ENCODE data around the gene MGAT5B.

MGAT5B gene

GRCh38 chr17:76922967-76923366, 54.8 kb downstream of the MGAT5B start:
- no peaks in the 10 kb centered on the region for H3K9me2 ChIP-seq (replicated peaks; ENCODE audit: insufficient read depth, low read length)
- no peaks in the 10 kb centered on the region for H3K9me3 ChIP-seq (replicated peaks; ENCODE audit: insufficient read depth, low read length)
- no peak overlapping the region for H3K4me2 ChIP-seq (ENCODE audit: low read depth, low read length)
- H3K4me3 ChIP-seq (ENCODE audit: low read length), result no peak overlapping the region
- H3K27ac ChIP-seq (ENCODE audit: low read length), result no peak overlapping the region
- no peaks in the 10 kb centered on the region for H3K79me2 ChIP-seq (ENCODE audit: low read length)
- H3F3A ChIP-seq (ENCODE audit: insufficient read depth, low read length), result no peaks in the 10 kb centered on the region
- no peaks in the 10 kb centered on the region for H3K36me3 ChIP-seq (replicated peaks; ENCODE audit: insufficient read depth, low read length)
- DNase-seq, result no peak
- no peak overlapping the region for H2AFZ ChIP-seq (ENCODE audit: low read length)
- no peaks in the 10 kb centered on the region for H4K20me1 ChIP-seq (ENCODE audit: insufficient read depth, low read length)
- peaks cover 95% of the 10 kb centered on the region for H3K27me3 ChIP-seq (replicated peaks; ENCODE audit: insufficient read depth, low read length)
- no peaks in the 10 kb centered on the region for H3K4me1 ChIP-seq (ENCODE audit: low read length)
- H3K9ac ChIP-seq (ENCODE audit: low read length), result no peak overlapping the region
- TF ChIP-seq EZH2phosphoT487 (IDR thresholded peaks at IDR 0.05; ENCODE audit: low read length) (no peak), CTCF (IDR thresholded peaks at IDR 0.05; ENCODE audit: low read length) (no peak), EZH2 (optimal IDR thresholded peaks at IDR 0.05; ENCODE audit: low read depth, low read length) (no peak)

- Histone ChIP-seq H3K27me3 (replicated peaks; ENCODE audit: insufficient read depth, low read length) (peaks cover 93% of the 10 kb centered on the region), H3K79me2 (ENCODE audit: low read length) (no peaks in the 10 kb centered on the region), H3K4me2 (ENCODE audit: low read depth, low read length) (no peak overlapping the region), H3K9me3 (replicated peaks; ENCODE audit: insufficient read depth, low read length) (no peaks in the 10 kb centered on the region), H3K27ac (ENCODE audit: low read length) (no peak overlapping the region), H3K4me3 (ENCODE audit: low read length) (no peak overlapping the region), H3K9me2 (replicated peaks; ENCODE audit: insufficient read depth, low read length) (no peaks in the 10 kb centered on the region), H3K36me3 (replicated peaks; ENCODE audit: insufficient read depth, low read length) (no peaks in the 10 kb centered on the region), H3K9ac (ENCODE audit: low read length) (no peak overlapping the region), H3K4me1 (ENCODE audit: low read length) (no peaks in the 10 kb centered on the region), H4K20me1 (ENCODE audit: insufficient read depth, low read length) (no peaks in the 10 kb centered on the region), H3F3A (ENCODE audit: insufficient read depth, low read length) (no peaks in the 10 kb centered on the region), H2AFZ (ENCODE audit: low read length) (no peak overlapping the region)
- TF ChIP-seq CTCF (IDR thresholded peaks at IDR 0.05; ENCODE audit: low read length) (no peak), EZH2 (optimal IDR thresholded peaks at IDR 0.05; ENCODE audit: low read depth, low read length) (no peak), EZH2phosphoT487 (IDR thresholded peaks at IDR 0.05; ENCODE audit: low read length) (no peak)
- DNase-seq, result no peak
These were observed 55.3 kb downstream of the MGAT5B start for GRCh38 chr17:76923491-76923890.

GRCh38 chr17:76924345-76925342, 56.4 kb downstream of the MGAT5B start:
- H3K9me2 ChIP-seq (replicated peaks; ENCODE audit: insufficient read depth, low read length), result no peaks in the 10 kb centered on the region
- H3K9ac ChIP-seq (ENCODE audit: low read length), result no peak overlapping the region
- TF ChIP-seq EZH2 (optimal IDR thresholded peaks at IDR 0.05; ENCODE audit: low read depth, low read length), result no peak
- TF ChIP-seq CTCF (IDR thresholded peaks at IDR 0.05; ENCODE audit: low read length), result no peak
- no peak for TF ChIP-seq EZH2phosphoT487 (IDR thresholded peaks at IDR 0.05; ENCODE audit: low read length)
- H3K79me2 ChIP-seq (ENCODE audit: low read length), result no peaks in the 10 kb centered on the region
- H3K27ac ChIP-seq (ENCODE audit: low read length), result no peak overlapping the region
- no peak for DNase-seq
- H3K4me2 ChIP-seq (ENCODE audit: low read depth, low read length), result no peak overlapping the region
- H4K20me1 ChIP-seq (ENCODE audit: insufficient read depth, low read length), result no peaks in the 10 kb centered on the region
- peaks cover 93% of the 10 kb centered on the region for H3K27me3 ChIP-seq (replicated peaks; ENCODE audit: insufficient read depth, low read length)
- H3K4me3 ChIP-seq (ENCODE audit: low read length), result no peak overlapping the region
- no peak overlapping the region for H2AFZ ChIP-seq (ENCODE audit: low read length)
- H3K36me3 ChIP-seq (replicated peaks; ENCODE audit: insufficient read depth, low read length), result no peaks in the 10 kb centered on the region
- no peaks in the 10 kb centered on the region for H3K9me3 ChIP-seq (replicated peaks; ENCODE audit: insufficient read depth, low read length)
- H3K4me1 ChIP-seq (ENCODE audit: low read length), result no peaks in the 10 kb centered on the region
- H3F3A ChIP-seq (ENCODE audit: insufficient read depth, low read length), result no peaks in the 10 kb centered on the region
